AG10803 (cell line): ENCODE results near the gene CUL7.

ENCODE experiments used
- DNase-seq: peaks from one replicate; pipeline ENCODE4 v3.0.0; 2010; ENCODE audit warnings: low read depth
- H3K4me3 ChIP-seq: 2 replicates; pipeline ENCODE4 v1.5.1; 2011; ENCODE audit warnings: mild to moderate bottlenecking, low read length, control low read depth
- TF ChIP-seq, protein P1 (sequence below): conservative IDR thresholded peaks from 2 replicates; pipeline ENCODE4 v1.5.1; 2011; ENCODE audit warnings: mild to moderate bottlenecking, low read length, control low read depth, inconsistent platforms

The CUL7 gene

DNA sequence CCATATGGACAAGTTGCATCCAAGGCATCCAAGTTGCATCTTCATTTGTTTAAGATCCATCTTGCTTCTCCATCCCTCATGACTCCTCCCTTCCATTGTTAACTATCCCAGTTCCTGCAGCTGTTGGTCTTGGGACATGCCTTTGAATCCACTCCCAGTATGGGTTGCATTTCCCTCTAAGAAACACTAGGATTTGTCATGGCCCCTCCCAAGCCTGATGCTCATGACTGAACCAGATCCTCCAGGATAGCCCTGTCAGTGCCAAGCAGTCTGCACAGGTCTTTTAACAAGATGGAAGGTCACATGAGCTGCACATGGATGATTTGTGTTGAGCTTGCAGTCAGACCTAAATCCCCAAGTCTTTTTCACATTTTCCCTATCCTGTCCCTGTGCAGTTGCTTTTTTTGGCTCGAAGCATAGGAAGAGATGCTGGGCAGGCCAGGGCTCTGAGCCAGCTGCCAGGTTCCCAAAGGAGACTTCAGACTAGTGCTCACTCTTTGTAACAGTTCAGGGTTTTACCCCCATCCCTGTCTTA is 65.1 kb downstream of the CUL7 start:
- no peak overlapping the region for H3K4me3 ChIP-seq
- TF ChIP-seq, protein P1, sequence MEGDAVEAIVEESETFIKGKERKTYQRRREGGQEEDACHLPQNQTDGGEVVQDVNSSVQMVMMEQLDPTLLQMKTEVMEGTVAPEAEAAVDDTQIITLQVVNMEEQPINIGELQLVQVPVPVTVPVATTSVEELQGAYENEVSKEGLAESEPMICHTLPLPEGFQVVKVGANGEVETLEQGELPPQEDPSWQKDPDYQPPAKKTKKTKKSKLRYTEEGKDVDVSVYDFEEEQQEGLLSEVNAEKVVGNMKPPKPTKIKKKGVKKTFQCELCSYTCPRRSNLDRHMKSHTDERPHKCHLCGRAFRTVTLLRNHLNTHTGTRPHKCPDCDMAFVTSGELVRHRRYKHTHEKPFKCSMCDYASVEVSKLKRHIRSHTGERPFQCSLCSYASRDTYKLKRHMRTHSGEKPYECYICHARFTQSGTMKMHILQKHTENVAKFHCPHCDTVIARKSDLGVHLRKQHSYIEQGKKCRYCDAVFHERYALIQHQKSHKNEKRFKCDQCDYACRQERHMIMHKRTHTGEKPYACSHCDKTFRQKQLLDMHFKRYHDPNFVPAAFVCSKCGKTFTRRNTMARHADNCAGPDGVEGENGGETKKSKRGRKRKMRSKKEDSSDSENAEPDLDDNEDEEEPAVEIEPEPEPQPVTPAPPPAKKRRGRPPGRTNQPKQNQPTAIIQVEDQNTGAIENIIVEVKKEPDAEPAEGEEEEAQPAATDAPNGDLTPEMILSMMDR = no peak
- DNase-seq = peak; percentile 33
